Large intestine (tissue), 3 donors: ENCODE results near the gene AMOTL2. TPM values are rescaled to one million over a fixed set of nuclear protein-coding genes. Genes with fewer than 3 reads are reported as not detected.

Source experiments
- DNase-seq, 2 donors: peaks; one replicate each; pipeline versions ENCODE4 v3.0.0 to v3.0.0-alpha.2; 2013
- H3K27ac ChIP-seq: one replicate; pipeline ENCODE4 v1.5.1; 2013; ENCODE audit warnings: low read length
- H3K27me3 ChIP-seq: 2 replicates; pipeline ENCODE4 v1.6.1; 2013; ENCODE audit warnings: low read length; ENCODE audit not compliant: control insufficient read depth, insufficient read depth
- H3K36me3 ChIP-seq: 2 replicates; pipeline ENCODE4 v1.6.1; 2013; ENCODE audit warnings: low read length; ENCODE audit not compliant: control insufficient read depth, insufficient read depth
- H3K4me1 ChIP-seq: one replicate; pipeline ENCODE4 v1.6.1; 2013; ENCODE audit warnings: low read length; ENCODE audit not compliant: control insufficient read depth, insufficient read depth
- H3K4me3 ChIP-seq: one replicate; pipeline ENCODE4 v1.5.1; 2013; ENCODE audit warnings: low read length
- H3K9me3 ChIP-seq: one replicate; pipeline ENCODE4 v1.6.1; 2013; ENCODE audit warnings: mild to moderate bottlenecking, low read depth, low read length, moderate library complexity; ENCODE audit not compliant: control insufficient read depth
- WGBS: methylation state at CpG from one replicate; pipeline ENCODE4 v1.1.5; 2013; ENCODE audit warnings: low lambda C conversion rate; ENCODE audit not compliant: insufficient coverage; 5-methylcytosine and 5-hydroxymethylcytosine counted together
- polyA plus RNA-seq: library from polyadenylated mRNA; unstranded; fragments of 120-200 nt; gene quantifications from one replicate; pipeline ENCODE4 v1.2.1, GENCODE V29; 2013

AMOTL2 gene
- polyA plus RNA-seq, 1 donor, result 36.0 TPM

DNA sequence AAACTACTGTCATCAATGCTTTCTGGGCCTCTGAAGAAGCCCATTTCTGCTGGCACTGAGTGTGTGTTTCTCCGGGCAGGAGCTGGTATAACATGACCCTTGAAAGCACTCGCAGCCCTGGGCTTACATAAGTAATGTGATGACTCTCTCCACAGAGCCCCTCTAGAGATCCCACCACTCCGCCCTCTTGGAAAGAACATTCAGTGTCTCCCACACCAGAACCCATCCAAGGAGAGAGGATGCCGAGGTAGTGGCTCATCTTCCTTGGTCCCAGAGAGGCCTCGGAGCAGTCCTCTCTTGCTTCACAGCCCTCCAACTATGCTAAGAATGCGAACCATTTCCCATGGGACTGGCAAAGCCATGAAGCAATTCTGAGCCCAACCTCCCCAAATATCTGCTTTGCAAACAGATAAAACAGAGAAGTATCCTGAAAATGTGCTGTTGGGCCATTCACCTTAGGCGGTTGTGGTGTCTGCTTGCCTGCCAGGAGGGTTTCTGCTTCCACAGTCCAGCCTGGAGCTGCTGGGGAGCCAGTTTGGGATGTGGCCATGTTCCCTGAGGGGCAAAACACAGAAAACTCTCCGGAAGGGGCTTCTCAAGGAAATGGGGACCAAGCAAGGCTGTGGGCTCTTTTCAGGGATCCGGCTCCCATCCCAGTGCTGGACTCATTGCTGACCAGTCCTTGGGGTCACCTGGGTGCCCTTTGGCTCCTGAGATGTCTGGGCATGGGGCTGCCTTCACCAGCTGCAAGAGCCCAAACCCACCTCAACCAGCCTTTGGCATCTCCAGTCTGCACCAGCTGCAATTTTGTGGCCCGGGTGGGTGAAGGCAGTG lies 47.3 kb downstream of the AMOTL2 start:
- Histone ChIP-seq H3K27ac (no peak overlapping the region), H3K36me3 (no peaks in the 10 kb centered on the region), H3K4me3 (no peak overlapping the region), H3K27me3 (no peaks in the 10 kb centered on the region), H3K4me1 (peaks cover 29% of the 10 kb centered on the region), H3K9me3 (no peaks in the 10 kb centered on the region)
- whole genome bisulfite sequencing, result no CpG with 5 or more reads among the region's 10 CpGs
- DNase-seq, result no peak

DNA sequence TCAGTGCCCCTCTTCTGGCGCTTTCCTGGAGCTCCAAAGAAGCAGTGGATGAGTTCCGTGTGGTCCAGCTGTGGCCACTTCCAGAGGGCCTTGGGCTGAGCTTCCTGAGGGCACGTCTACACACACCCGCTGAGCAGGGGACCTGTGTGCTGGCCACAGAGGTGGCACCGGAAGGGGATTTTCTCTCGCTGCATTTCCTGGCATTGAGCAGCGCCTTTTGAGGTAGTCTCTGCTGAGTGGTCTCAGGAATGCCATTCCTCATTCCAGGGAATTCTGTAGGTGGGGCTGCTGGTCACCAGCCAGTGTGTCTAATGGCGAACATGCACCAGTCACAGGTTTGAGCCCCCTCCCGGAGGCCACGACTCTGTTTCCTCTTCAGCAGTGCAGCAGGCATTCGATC lies 48.1 kb downstream of the AMOTL2 start:
- Histone ChIP-seq H3K9me3 (no peaks in the 10 kb centered on the region), H3K36me3 (no peaks in the 10 kb centered on the region), H3K4me1 (peaks cover 21% of the 10 kb centered on the region), H3K27ac (no peak overlapping the region), H3K4me3 (no peak overlapping the region), H3K27me3 (no peaks in the 10 kb centered on the region)
- no peak for DNase-seq
- no CpG with 5 or more reads among the region's 11 CpGs for WGBS

DNA sequence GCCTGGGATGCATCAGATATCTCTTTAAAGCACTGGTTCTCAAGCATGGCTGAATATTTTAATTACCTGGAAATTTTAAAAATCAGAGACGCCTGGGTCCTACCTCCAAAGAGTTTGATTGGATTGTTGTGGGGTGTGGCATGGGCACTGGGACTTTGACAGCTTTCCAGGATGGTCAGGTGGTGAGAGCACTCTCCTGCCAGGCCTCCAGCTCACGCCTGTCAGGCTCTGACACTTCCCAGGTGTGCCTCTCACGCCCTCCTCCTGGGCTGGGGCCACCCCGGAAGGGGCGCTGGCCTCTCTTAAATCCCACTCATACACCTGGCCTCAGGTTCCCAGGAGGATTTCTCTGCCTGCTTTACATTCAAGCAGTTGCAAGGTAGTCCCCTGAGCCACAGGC lies 48.5 kb downstream of the AMOTL2 start:
- Histone ChIP-seq H3K4me3 (no peak overlapping the region), H3K4me1 (peaks cover 17% of the 10 kb centered on the region), H3K36me3 (no peaks in the 10 kb centered on the region), H3K9me3 (no peaks in the 10 kb centered on the region), H3K27me3 (no peaks in the 10 kb centered on the region), H3K27ac (no peak overlapping the region)
- no peak for DNase-seq
- WGBS, result no CpG with 5 or more reads among the region's 5 CpGs

DNA sequence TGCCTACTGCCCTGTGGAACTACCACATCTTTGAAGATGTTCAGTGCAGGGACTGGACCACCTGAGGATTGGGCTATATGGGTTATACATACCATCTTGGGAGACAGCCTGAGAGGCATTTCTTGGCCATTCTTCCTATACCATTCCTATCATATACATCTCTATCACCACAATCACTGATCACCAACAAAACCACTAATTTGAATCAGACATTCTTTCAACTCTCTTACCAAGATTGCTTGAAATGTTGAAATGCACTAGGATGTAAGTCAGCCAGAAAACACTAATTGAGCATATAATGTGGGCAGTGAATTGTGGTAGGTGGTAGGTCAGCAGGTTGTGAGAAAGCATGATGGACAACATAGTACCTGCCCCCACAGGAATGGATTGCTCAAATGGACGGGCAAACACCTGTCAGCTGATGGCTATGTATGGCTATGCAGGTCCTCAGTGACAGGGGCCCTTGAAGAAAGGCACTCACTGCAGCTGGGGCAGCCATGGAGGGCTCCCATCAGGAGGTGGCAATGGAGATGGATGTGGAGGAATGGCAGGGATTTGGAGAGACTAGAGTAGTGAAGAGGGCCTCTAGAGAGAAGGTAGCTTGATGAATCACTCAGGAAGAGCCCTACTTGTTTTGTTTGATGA lies 49.1 kb downstream of the AMOTL2 start:
- H3K9me3 ChIP-seq, result no peaks in the 10 kb centered on the region

DNA sequence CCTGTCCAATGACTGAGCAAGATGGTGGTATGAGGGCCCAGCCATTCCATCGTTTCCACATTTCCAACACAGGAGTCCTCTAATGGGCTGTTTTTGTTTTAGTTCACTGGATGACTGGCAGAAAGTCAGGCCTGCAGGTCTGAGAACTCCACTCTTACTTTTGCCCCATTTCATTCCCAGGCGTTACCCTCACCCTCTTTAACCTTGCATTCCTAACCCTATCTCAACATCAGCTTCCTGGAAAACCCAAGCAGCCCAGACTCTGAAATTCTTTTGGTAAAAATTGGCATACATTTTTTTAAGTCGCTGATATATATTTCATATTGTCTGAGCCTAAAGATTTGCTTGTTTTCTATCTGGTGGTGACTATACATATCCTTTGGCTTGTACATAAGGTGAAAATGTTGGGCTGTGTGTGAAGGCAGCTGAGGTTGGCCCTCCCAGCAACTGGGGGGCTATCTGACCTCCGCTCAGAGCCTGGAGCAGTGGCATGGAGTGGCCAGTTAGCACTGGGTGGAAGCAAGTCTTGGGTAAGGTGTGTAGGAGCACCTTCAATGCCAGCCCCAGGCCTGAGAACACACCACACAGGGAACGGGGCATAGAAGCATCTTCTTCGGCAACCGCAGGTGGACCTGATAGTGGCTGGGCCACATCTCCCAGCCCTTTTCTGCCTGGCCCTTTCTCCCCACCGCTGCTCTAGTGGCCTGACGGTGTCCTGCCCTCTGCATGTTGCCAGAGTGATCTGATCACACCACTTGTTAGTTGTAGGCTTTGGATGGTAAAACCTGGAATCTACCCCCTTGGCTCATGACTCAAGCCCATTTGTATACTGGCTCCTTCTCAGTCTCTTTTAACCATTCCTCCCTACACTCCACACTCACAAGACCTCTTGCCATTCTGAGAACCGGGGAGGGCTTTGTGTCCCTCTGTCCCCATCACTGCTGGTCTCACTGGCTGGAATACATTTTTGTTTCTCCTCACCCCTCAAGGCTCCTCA lies 50.0 kb downstream of the AMOTL2 start:
- WGBS, result 100% methylated on average over 1 of the region's 10 CpGs
- Histone ChIP-seq H3K27me3 (no peaks in the 10 kb centered on the region), H3K36me3 (no peaks in the 10 kb centered on the region), H3K9me3 (no peaks in the 10 kb centered on the region), H3K27ac (no peak overlapping the region), H3K4me1 (peaks cover 13% of the 10 kb centered on the region), H3K4me3 (no peak overlapping the region)
- DNase-seq, result no peak

More for the DNA sequence above, 49.1 kb downstream of the AMOTL2 start:
- H3K36me3 ChIP-seq, result no peaks in the 10 kb centered on the region
- no CpG with 5 or more reads among the region's 1 CpG for WGBS
- H3K4me1 ChIP-seq, result peaks cover 14% of the 10 kb centered on the region
- DNase-seq, result no peak
- H3K4me3 ChIP-seq, result no peak overlapping the region
- no peak overlapping the region for H3K27ac ChIP-seq
- H3K27me3 ChIP-seq, result no peaks in the 10 kb centered on the region

DNA sequence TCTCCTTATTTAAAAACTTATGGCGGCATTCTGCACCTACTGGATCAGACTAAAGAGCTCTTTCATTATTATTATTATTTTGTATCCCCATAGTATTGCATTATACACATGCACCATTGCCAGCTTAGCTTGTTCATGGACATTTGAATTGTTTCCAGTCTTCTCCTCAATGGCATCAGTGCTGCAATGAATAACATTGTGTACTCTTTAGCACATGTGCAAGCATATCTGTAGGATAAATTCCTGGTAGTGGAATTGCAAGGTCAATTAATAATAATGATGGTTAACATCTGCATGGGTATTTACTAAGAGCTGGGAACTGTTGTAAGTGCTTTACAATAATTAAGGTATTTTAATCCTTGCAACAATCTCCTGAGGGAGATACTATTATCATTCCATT lies 52.0 kb downstream of the AMOTL2 start:
- H3K27me3 ChIP-seq, result no peaks in the 10 kb centered on the region
- no peaks in the 10 kb centered on the region for H3K36me3 ChIP-seq
- WGBS, result 100% methylated on average over 1 of the region's 1 CpG
- H3K4me1 ChIP-seq, result peaks cover 10% of the 10 kb centered on the region
- no peak overlapping the region for H3K27ac ChIP-seq
- no peak for DNase-seq
- H3K4me3 ChIP-seq, result no peak overlapping the region
- no peaks in the 10 kb centered on the region for H3K9me3 ChIP-seq

DNA sequence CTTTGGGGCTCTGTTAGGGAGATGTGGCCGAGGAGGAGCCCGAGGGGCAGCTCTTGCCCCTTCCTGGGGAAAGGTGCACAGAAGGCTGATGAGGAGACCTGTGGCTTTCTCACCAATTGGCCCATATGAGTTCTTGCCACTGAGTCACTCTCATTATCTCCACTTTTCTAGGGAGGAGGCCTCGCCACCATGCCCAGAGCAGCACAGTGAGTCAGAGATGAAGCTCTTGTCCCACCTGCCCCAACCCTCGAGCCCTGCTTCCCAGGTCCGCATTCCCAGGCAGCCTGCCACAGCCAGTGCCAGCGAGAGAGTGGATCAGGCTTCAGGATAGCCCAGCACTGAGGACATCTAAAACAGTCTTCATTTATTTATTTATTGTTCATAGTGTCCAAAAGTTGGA lies 53.5 kb downstream of the AMOTL2 start:
- no peaks in the 10 kb centered on the region for H3K36me3 ChIP-seq
- H3K27ac ChIP-seq, result no peak overlapping the region
- WGBS, result no CpG with 5 or more reads among the region's 6 CpGs
- no peaks in the 10 kb centered on the region for H3K27me3 ChIP-seq
- no peaks in the 10 kb centered on the region for H3K9me3 ChIP-seq
- no peak overlapping the region for H3K4me3 ChIP-seq
- no peak for DNase-seq
- peaks cover under 1% of the 10 kb centered on the region for H3K4me1 ChIP-seq

DNA sequence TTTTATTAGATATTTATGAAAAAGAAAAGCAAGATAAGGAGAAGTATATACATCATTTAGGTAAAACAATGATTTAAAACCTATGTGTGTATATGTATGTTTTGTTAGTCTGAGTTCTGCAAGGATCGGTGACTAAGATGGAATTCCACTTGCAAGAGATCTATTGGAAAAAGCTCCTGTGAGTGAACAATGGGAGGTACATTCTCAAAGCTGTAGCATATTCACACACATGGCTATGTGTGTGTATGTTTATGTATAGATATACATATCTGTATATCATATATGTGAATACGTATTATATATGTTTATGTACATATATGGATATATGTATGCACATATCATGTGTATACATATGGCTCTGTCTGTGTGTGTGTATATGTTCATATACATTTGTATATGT lies 54.3 kb downstream of the AMOTL2 start:
- no peaks in the 10 kb centered on the region for H3K4me1 ChIP-seq
- no peaks in the 10 kb centered on the region for H3K36me3 ChIP-seq
- WGBS, result 100% methylated on average over 1 of the region's 2 CpGs
- DNase-seq, result no peak
- H3K27me3 ChIP-seq, result no peaks in the 10 kb centered on the region
- H3K4me3 ChIP-seq, result no peak overlapping the region
- H3K9me3 ChIP-seq, result no peaks in the 10 kb centered on the region
- no peak overlapping the region for H3K27ac ChIP-seq

DNA sequence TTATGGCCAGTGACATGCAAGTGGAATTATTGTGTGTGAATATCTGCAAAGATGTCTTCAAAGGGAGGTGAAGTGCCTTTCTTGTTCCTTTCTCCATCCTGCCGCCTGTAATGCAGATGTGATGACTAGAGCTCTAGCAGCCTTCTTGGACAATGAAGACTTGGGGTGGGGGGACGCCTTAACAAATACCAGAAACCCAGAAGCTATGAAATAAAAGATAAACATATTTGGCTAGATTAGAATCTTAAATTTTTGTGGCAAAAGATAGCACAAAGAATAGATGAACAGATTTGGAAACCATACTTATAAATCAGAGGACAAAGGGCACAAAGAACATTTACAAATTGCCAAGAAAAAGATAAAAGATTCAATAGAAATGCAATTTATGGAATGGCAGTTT lies 56.1 kb downstream of the AMOTL2 start:
- no peak for DNase-seq
- H3K9me3 ChIP-seq, result no peaks in the 10 kb centered on the region
- no peaks in the 10 kb centered on the region for H3K27me3 ChIP-seq
- peaks cover 7% of the 10 kb centered on the region for H3K4me1 ChIP-seq
- WGBS, result no CpG with 5 or more reads among the region's 2 CpGs
- H3K4me3 ChIP-seq, result no peak overlapping the region
- no peaks in the 10 kb centered on the region for H3K36me3 ChIP-seq
- H3K27ac ChIP-seq, result no peak overlapping the region
